Esophagus squamous epithelium (tissue), 5 donors: ENCODE measurements around the gene KLHL17. TPM values are rescaled to one million over a fixed set of nuclear protein-coding genes. Genes with fewer than 3 reads are reported as not detected.

Source experiments
- DNase-seq: peaks from one replicate; lab custom pipeline; 2025; lab: John Stamatoyannopoulos, UW
- H3K27ac ChIP-seq, 4 donors: fragments of 200-600 bp; sonication (generic); one replicate each; pipeline ENCODE4 v1.5.1; 2016 to 2019; ENCODE audit warnings: mild to moderate bottlenecking in 1 of 4
- H3K27me3 ChIP-seq, 4 donors: fragments of 200-600 bp; sonication (generic); 1 replicate in 3 of 4; 2 replicates in 1 of 4; pipeline versions ENCODE4 v1.5.1 to v1.6.0; 2017 to 2021; ENCODE audit warnings: antibody characterized with exemption in 1 of 4
- H3K36me3 ChIP-seq, 3 donors: fragments of 200-600 bp; sonication (generic); one replicate each; pipeline ENCODE4 v1.5.1; 2016 to 2019
- H3K4me1 ChIP-seq, 3 donors: fragments of 200-600 bp; sonication (generic); one replicate each; pipeline ENCODE4 v1.5.1; 2017 to 2019
- H3K4me3 ChIP-seq, 4 donors: fragments of 200-600 bp; sonication (generic); 1 replicate in 3 of 4; 2 replicates in 1 of 4; pipeline ENCODE4 v1.5.1; 2016 to 2019; ENCODE audit warnings: mild to moderate bottlenecking in 2 of 4, moderate library complexity in 1 of 4
- H3K9me3 ChIP-seq, 3 donors: fragments of 200-600 bp; sonication (generic); one replicate each; pipeline ENCODE4 v1.5.1; 2016 to 2019
- CTCF ChIP-seq, 6 experiments: fragments of 450-650 bp in 4 of 6; fragments of 200-600 bp in 2 of 6; sonication (generic) in 2 of 6; IDR thresholded peaks; one replicate each; pipeline ENCODE4 v1.5.1; 2016 to 2019; ENCODE audit warnings: antibody characterized with exemption in 6 of 6, mild to moderate bottlenecking in 4 of 6, moderate library complexity in 4 of 6
- POLR2A ChIP-seq, 4 donors: fragments of 450-650 bp; IDR thresholded peaks; one replicate each; pipeline ENCODE4 v1.6.1; 2017; ENCODE audit warnings: antibody characterized with exemption in 4 of 4, mild to moderate bottlenecking in 4 of 4, moderate library complexity in 3 of 4
- WGBS, 2 donors: methylation state at CpG; one replicate each; pipeline ENCODE4 v1.1.5; 2018; 5-methylcytosine and 5-hydroxymethylcytosine counted together
- intact Hi-C: fragments of 100-400 bp; cut with DNase I; formaldehyde crosslinking; loops from one replicate; pipeline ENCODE4 v1.15.0; 2022
- total RNA-seq, 4 donors: library from RNA; depleted of rRNA; stranded (reverse); fragments of >200 nt; gene quantifications; one replicate each; pipeline ENCODE4 v1.1.0, GENCODE V29; 2016
- donor health status: DM: yes; HTN: yes; CAD: no.

The KLHL17 gene
- total RNA-seq, 4 donors from 2014 or later = 8.7 to 13.8 (median 10.3) TPM

- 38 to 63% methylated on average over 4 of the region's 9 CpGs for WGBS, 2 donors
- intact Hi-C loops = no loop called here
- no peaks in the 10 kb centered on the region for H3K9me3 ChIP-seq
- H3K36me3 ChIP-seq = no peaks in the 10 kb centered on the region
- peaks cover 12 to 100% (median 24%) of the 10 kb centered on the region in 4 donors for H3K27me3 ChIP-seq
- no peak for TF ChIP-seq CTCF (IDR thresholded peaks at IDR 0.05)
- no peak for TF ChIP-seq POLR2A (IDR thresholded peaks at IDR 0.05)
- DNase-seq = no peak
- H3K4me3 ChIP-seq = no peak overlapping the region
- H3K4me1 ChIP-seq = peaks cover 17 to 61% (median 27%) of the 10 kb centered on the region in 3 donors
- H3K27ac ChIP-seq = no peak overlapping the region
These were observed 33.1 kb upstream of the KLHL17 start for GRCh38 chr1:927234-927633.

GRCh38 chr1:927748-928147, 32.6 kb upstream of the KLHL17 start:
- Histone ChIP-seq H3K9me3 (no peaks in the 10 kb centered on the region), H3K4me3 (no peak overlapping the region), H3K36me3 (no peaks in the 10 kb centered on the region), H3K4me1 (peaks cover 17 to 63% (median 27%) of the 10 kb centered on the region in 3 donors), H3K27me3 (peaks cover 9 to 100% (median 22%) of the 10 kb centered on the region in 4 donors), H3K27ac (no peak overlapping the region)
- WGBS, 2 donors = 36% methylated on average over 3 of the region's 10 CpGs; no CpG with 5 or more reads in 1 of the 2 donors
- intact Hi-C loops = no loop called here
- no peak for TF ChIP-seq CTCF (IDR thresholded peaks at IDR 0.05)
- DNase-seq = no peak

DNA sequence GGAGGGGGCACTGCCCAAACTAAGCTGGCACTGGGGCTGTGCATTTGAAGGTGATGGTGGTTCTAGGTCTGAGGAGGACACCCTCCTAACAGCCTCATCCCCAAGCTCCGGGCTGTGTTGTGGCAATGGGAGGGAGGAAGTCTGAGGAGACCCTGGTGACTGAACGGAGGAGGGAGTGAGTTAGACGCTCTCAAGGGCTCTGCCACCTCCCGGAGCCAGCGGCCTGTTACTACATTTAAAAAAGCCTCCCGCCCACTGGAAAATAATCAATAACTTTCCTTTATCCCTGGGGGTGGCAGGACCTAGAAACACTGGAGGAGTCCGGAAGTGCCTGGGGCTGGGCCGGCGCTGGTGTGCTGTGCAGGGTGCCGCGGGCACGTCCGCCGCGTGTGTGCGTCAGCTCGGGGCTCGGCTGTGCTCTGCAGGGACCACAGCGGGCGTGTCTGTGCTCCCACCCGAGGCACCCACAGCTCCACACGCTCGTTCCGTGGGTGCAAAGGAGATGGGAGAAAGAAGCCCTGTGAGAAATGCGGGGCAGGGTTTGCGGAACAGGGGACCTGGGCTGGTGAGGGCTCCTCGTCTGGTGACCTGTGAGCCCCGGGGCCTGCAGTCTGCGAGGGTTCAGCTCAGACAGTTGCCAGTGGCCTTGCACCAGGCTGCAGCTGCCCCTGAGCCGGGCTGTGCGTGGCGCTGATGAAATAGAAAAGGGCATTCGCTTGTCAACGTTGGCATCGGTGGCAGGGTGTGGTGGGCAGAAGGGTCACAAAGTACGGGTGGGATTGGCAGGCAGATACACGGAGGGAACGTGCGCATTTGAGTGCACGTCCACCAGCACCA, 31.3 kb upstream of the KLHL17 start:
- no peaks in the 10 kb centered on the region for H3K9me3 ChIP-seq
- 40 to 56% methylated on average over 7 to 17 of the region's 40 CpGs for WGBS, 2 donors
- peaks cover 4 to 98% (median 24%) of the 10 kb centered on the region in 4 donors for H3K27me3 ChIP-seq
- H3K27ac ChIP-seq = no peak overlapping the region
- H3K4me3 ChIP-seq = no peak overlapping the region
- H3K4me1 ChIP-seq = peaks cover 11 to 60% (median 16%) of the 10 kb centered on the region in 3 donors
- intact Hi-C loops = no loop called here
- no peaks in the 10 kb centered on the region for H3K36me3 ChIP-seq
- no peak for DNase-seq
- TF ChIP-seq POLR2A (IDR thresholded peaks at IDR 0.05) (no peak), CTCF (IDR thresholded peaks at IDR 0.05) (no peak)

DNA sequence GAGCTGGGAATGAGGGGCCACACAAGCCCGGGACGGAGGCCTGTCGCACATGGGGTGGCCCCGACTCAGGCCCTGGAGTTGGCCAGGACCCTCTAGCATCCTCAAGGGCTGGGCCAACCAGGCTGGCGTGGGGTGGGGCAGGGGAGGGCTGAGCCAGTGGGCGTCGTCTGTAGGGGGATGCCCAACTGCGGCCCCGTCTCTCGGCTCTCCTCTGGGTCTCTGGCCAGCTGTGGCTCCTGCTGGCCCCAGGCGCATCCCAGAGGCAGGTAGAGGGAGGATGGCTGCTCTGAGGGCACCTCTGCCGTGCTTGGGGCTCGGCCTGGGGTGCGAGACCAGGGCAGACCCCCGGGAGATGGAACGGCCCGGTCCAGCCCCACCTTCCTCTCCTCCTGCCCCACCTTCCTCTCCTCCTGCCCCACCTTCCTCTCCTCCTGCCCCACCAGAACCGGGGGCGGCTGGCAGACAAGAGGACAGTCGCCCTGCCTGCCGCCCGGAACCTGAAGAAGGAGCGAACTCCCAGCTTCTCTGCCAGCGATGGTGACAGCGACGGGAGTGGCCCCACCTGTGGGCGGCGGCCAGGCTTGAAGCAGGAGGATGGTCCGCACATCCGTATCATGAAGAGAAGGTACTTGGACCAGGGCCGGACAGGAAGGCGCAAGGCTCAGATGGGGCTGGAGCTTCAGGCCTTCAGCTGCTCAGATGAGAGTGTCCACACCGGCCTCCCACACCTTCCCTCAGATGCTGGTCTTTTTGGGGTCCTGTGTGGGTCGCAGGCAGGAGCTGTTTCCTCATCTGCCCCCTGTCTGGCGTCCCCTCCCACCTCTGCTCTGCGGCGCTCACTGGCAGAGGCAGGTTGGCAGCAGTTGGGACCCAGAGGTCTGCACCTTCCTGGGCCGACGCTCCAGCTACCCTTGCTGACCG, 30.4 kb upstream of the KLHL17 start:
- TF ChIP-seq POLR2A (IDR thresholded peaks at IDR 0.05) (no peak), CTCF (IDR thresholded peaks at IDR 0.05) (no peak)
- Histone ChIP-seq H3K9me3 (no peaks in the 10 kb centered on the region), H3K4me3 (no peak overlapping the region), H3K4me1 (peaks cover 6 to 54% (median 8%) of the 10 kb centered on the region in 3 donors), H3K36me3 (no peaks in the 10 kb centered on the region), H3K27ac (no peak overlapping the region), H3K27me3 (peaks cover 2 to 92% (median 23%) of the 10 kb centered on the region in 4 donors)
- DNase-seq = no peak
- 47 to 75% methylated on average over 6 to 9 of the region's 40 CpGs for WGBS, 2 donors
- intact Hi-C loops = no loop called here
